Memory B cell (primary cell): ENCODE data around the gene CD151.

ENCODE experiments used
- ATAC-seq: fragments of 150-1000 bp; cut with Tn5 transposase; 2 replicates; pipeline ENCODE4 v1.10.0; 2021; ENCODE audit warnings: low read depth, mild to moderate bottlenecking, moderate library complexity
- DNase-seq, 2 donors: peaks; one replicate each; pipeline ENCODE4 v3.0.0; 2022; ENCODE audit warnings: low spot score in 2 of 2
- H3K27ac Mint-ChIP-seq: one replicate; pipeline ENCODE4 v1.8.0; 2022; ENCODE audit warnings: mild to moderate bottlenecking, moderate library complexity, mixed read lengths
- H3K27me3 Mint-ChIP-seq: one replicate; pipeline ENCODE4 v1.8.0; 2022; ENCODE audit warnings: mixed read lengths
- H3K36me3 Mint-ChIP-seq: one replicate; pipeline ENCODE4 v1.8.0; 2022; ENCODE audit warnings: mild to moderate bottlenecking, mixed read lengths
- H3K4me1 Mint-ChIP-seq: one replicate; pipeline ENCODE4 v1.8.0; 2022; ENCODE audit warnings: mixed read lengths
- H3K4me3 Mint-ChIP-seq: one replicate; pipeline ENCODE4 v1.8.0; 2022; ENCODE audit warnings: mild to moderate bottlenecking, moderate library complexity, mixed read lengths
- H3K9me3 Mint-ChIP-seq: one replicate; pipeline ENCODE4 v1.8.0; 2022; ENCODE audit warnings: mixed read lengths

Gene CD151

DNA sequence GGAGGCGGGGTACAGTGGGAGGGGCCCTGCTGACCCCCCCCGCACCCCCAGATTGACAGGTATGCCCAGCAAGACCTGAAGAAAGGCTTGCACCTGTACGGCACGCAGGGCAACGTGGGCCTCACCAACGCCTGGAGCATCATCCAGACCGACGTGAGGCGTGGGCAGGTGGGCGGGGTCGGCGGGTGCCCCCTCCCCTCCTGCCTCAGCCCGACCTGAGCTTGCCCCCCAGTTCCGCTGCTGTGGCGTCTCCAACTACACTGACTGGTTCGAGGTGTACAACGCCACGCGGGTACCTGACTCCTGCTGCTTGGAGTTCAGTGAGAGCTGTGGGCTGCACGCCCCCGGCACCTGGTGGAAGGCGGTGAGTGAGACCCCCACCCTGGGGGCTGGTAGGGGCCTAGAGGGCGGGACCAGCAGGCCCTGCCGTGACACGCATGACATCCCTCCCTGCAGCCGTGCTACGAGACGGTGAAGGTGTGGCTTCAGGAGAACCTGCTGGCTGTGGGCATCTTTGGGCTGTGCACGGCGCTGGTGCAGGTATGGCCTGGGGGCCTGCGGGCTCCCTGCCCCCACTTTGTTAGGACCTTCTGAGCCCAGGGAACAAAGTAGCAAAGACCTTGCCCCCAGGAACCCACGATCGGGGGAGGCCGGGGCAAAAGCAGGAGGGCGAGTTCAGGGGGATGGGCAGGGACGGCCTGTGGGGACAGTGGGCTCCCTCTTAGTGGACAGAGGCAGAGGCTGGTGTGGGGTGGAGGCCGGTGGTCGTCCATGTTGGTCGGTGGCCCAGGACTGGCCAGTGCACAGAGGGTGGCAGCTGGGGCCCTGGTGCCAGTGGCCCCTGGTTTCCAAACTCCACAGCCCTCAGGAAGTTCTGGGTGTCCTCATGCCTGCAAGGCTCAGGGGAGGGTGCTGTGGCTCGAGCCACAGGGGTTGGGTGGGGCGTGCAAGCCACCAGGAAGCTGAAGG is 33.0 kb downstream of the CD151 start:
- Mint-ChIP-seq H3K27me3 (no peaks in the 10 kb centered on the region), H3K9me3 (no peaks in the 10 kb centered on the region), H3K27ac (peak overlapping the region; percentile 63), H3K4me1 (no peaks in the 10 kb centered on the region), H3K4me3 (no peak overlapping the region), H3K36me3 (peaks cover 2% of the 10 kb centered on the region)
- DNase-seq (no peak), ATAC-seq (no peak)

DNA sequence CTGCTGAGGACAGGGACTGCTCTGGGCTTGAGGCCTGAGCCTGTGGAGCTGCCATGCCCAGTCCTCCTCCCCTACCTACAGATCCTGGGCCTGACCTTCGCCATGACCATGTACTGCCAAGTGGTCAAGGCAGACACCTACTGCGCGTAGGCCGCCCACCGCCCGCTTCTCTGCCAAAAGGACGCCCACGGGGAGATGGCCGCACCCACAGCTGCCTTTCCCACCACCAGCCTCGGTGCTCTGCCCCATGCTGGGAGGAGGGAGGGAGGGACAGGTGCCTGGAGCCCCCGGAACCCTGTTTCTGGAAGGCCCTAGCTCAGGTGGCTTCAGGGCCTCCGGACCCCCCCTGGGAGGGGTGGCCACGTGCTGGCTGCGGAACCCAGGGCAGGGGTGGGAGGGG is 33.7 kb downstream of the CD151 start:
- DNase-seq (no peak), ATAC-seq (no peak)
- Mint-ChIP-seq H3K4me3 (no peak overlapping the region), H3K4me1 (no peaks in the 10 kb centered on the region), H3K9me3 (no peaks in the 10 kb centered on the region), H3K36me3 (peaks cover 2% of the 10 kb centered on the region), H3K27me3 (no peaks in the 10 kb centered on the region), H3K27ac (no peak overlapping the region)

DNA sequence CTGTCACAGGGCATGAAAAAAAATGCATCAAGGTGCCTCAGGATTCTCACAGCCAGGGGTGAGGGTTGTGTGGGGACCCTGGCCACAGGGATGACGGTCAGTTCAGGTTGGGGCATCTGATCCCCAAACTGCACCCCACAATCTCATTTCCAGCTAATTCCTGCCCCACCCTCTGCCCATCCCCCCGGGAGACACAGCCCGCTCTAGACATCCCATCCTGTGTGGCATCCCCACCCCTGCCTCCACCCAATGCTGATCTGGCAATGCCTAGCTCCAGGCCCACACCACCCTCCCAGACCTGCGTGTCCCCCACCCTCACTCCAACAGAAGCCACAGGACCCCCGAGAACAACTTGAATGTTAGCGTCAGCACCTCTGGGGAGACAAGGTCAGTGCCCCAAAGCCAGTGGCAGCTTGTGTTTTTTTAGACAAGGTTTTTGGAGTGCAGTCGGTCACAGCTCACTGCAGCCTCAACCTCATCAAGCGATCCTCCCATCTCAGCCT is 35.2 kb downstream of the CD151 start:
- Mint-ChIP-seq H3K36me3 (peaks cover 2% of the 10 kb centered on the region), H3K27me3 (no peaks in the 10 kb centered on the region), H3K27ac (no peak overlapping the region), H3K9me3 (no peaks in the 10 kb centered on the region), H3K4me3 (no peak overlapping the region), H3K4me1 (no peaks in the 10 kb centered on the region)
- DNase-seq = no peak
- no peak for ATAC-seq

DNA sequence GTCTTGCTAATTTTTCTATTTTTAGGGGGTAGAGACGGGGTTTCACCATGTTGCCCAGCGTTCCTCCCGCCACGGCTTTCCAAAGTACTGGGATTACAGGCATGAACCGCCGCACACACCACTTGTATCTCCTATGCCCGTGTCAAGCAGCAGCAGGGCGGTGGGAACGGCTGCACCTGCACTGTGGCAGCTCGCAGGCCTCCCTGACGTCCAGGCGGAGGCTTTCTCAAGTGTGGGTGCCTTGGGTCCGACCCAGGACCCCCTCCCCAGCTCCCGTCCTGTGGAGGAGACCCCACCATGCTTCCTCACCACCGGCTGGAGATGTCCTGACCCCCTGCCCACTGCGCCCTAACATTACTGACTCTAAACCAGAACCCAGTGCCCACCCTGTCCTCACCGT is 35.6 kb downstream of the CD151 start:
- no peaks in the 10 kb centered on the region for H3K4me1 Mint-ChIP-seq
- no peaks in the 10 kb centered on the region for H3K9me3 Mint-ChIP-seq
- no peaks in the 10 kb centered on the region for H3K27me3 Mint-ChIP-seq
- ATAC-seq = no peak
- no peak overlapping the region for H3K27ac Mint-ChIP-seq
- H3K36me3 Mint-ChIP-seq = peaks cover 5% of the 10 kb centered on the region
- H3K4me3 Mint-ChIP-seq = no peak overlapping the region
- DNase-seq = no peak

DNA sequence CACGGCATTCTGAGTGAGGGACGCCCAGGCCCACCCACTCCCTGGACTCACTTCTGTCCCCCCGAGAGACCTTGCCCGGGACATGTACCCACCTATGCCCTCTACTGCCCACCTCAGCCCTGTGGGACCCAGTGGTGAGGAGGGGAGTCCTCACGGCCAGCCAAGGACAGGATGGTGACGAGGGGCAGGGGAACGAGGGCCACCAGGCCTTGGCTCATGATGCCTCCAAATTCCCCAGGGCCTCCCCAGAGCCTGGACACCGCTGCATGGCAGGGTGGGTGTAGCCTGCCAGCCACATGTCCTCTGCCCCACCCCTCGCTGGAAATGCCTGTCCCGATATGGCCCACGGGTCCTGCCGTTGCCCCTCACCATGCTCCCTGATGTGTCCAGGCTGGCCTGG is 36.0 kb downstream of the CD151 start:
- ATAC-seq = no peak
- H3K36me3 Mint-ChIP-seq = peaks cover 8% of the 10 kb centered on the region
- no peaks in the 10 kb centered on the region for H3K27me3 Mint-ChIP-seq
- no peaks in the 10 kb centered on the region for H3K9me3 Mint-ChIP-seq
- H3K4me1 Mint-ChIP-seq = no peaks in the 10 kb centered on the region
- no peak for DNase-seq
- H3K27ac Mint-ChIP-seq = no peak overlapping the region
- H3K4me3 Mint-ChIP-seq = no peak overlapping the region

DNA sequence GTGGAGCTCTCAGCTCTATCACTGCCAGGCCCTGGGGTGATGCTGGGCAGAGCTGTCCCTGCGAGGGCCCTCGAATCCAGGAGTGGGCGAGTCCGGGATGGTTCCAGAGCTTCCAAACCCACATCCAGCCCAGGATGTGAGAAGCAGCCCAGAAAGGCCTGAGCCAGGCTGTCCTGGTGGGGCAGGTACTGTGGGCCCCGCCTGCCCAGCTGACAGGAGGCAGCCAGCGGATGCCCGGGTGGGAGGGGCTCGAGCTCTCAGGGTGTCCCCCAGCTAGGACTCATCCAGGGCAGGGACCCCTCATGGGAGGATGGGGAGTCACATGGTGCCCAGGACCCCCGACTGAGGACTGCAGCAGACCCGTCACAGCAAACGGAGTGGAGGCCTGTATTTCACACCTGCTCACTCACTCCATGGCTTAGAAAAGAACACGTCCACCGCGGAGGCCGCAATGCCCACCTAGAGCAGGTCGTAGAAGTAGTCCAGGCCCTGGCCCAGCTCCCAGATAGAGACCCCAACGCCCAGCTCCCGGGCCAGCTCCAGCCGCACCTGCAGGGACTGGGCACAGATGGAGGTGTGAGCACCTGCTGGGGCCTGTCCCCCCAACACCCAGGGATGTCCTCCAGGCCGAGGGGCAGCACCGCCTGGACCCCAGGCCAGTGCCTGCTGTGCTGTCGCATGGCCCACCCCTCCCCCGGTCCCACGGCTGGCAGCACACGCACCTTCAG is 36.8 kb downstream of the CD151 start:
- Mint-ChIP-seq H3K36me3 (peaks cover 9% of the 10 kb centered on the region), H3K4me3 (no peak overlapping the region), H3K9me3 (no peaks in the 10 kb centered on the region), H3K27ac (no peak overlapping the region), H3K27me3 (no peaks in the 10 kb centered on the region), H3K4me1 (no peaks in the 10 kb centered on the region)
- ATAC-seq (no peak), DNase-seq (no peak)

DNA sequence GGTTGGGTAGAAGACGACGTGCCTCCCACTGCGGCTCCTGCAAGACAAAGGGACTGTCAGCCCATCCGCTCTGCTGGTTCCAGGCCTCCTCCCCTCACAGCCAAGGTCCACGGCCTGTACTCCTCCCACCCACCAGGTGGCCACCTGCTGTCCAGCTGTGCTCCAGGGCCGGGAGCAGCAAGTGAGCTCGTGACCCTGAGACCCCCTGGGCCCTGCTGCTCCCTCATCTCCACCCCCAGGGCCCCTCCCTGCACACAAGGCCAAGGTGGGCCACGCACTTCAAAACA is 37.3 kb downstream of the CD151 start:
- H3K4me3 Mint-ChIP-seq = no peak overlapping the region
- H3K36me3 Mint-ChIP-seq = peaks cover 9% of the 10 kb centered on the region
- no peaks in the 10 kb centered on the region for H3K4me1 Mint-ChIP-seq
- H3K27me3 Mint-ChIP-seq = no peaks in the 10 kb centered on the region
- DNase-seq (no peak), ATAC-seq (no peak)
- no peaks in the 10 kb centered on the region for H3K9me3 Mint-ChIP-seq
- H3K27ac Mint-ChIP-seq = no peak overlapping the region

DNA sequence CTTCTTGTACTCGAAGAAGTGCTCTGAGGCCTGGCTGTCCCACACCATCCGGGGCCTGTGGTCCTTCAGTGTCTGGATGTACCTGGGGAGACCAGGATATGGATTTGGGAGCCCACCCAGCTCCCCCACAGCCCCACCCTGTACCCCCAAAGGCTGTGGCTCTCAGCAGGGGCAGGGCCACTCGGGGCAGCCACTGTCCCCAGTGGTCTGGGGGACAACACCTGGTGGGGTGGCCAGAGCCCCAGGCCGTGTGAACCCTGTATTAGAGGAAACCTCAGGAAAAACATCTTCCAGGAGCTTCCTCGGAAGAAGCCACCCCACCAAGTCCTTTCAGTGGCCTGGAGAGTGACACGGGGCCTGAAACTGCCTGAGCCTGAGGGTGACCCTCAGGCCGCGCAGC is 37.7 kb downstream of the CD151 start:
- ATAC-seq = no peak
- H3K4me1 Mint-ChIP-seq = no peaks in the 10 kb centered on the region
- peaks cover 9% of the 10 kb centered on the region for H3K36me3 Mint-ChIP-seq
- DNase-seq = no peak
- H3K4me3 Mint-ChIP-seq = no peak overlapping the region
- no peaks in the 10 kb centered on the region for H3K27me3 Mint-ChIP-seq
- H3K27ac Mint-ChIP-seq = no peak overlapping the region
- no peaks in the 10 kb centered on the region for H3K9me3 Mint-ChIP-seq

DNA sequence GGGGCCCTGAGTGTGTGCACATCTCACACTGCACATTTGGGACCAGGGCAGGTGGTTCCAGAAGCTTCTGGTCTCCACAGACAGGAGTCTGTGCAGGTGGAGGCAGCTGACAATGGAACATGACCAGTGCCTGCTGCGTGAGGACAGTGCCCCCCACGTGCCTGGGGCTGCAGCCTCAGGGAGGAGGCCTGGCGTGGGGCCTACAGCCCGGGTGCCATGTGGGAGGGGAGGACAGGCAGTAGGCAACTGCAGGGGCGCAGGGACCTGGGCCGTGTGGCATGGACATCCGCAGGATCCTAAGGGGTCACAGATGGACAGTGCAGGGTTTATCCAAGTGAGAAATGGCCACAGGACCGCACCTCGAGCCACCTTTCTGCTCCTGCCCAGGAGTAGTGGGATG is 38.7 kb downstream of the CD151 start:
- Mint-ChIP-seq H3K27ac (no peak overlapping the region), H3K4me1 (no peaks in the 10 kb centered on the region), H3K9me3 (no peaks in the 10 kb centered on the region), H3K4me3 (no peak overlapping the region), H3K36me3 (peaks cover 12% of the 10 kb centered on the region), H3K27me3 (no peaks in the 10 kb centered on the region)
- DNase-seq (no peak), ATAC-seq (no peak)

DNA sequence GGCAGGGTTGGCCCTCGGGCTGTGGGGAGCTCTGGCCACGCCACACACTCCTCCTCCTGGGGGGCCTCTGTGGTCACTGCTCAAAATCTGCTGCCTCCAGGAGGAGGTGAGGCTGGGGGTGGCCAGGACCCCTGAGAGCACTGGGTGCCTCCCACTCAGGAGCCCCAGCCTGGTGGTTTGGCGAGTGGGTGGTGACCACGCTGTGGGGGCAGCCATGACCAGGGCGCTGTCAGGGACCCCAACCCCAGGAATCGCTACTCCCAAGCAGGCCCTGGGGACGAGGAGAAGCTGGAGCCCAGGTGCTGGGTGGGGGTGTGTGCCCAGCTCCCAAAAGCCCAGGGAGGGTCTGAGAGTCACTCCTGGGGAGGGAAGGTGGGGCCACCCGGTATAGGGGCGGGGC is 40.0 kb downstream of the CD151 start:
- no peaks in the 10 kb centered on the region for H3K4me1 Mint-ChIP-seq
- no peaks in the 10 kb centered on the region for H3K27me3 Mint-ChIP-seq
- DNase-seq (no peak), ATAC-seq (no peak)
- H3K4me3 Mint-ChIP-seq = no peak overlapping the region
- no peak overlapping the region for H3K27ac Mint-ChIP-seq
- peaks cover 17% of the 10 kb centered on the region for H3K36me3 Mint-ChIP-seq
- no peaks in the 10 kb centered on the region for H3K9me3 Mint-ChIP-seq

DNA sequence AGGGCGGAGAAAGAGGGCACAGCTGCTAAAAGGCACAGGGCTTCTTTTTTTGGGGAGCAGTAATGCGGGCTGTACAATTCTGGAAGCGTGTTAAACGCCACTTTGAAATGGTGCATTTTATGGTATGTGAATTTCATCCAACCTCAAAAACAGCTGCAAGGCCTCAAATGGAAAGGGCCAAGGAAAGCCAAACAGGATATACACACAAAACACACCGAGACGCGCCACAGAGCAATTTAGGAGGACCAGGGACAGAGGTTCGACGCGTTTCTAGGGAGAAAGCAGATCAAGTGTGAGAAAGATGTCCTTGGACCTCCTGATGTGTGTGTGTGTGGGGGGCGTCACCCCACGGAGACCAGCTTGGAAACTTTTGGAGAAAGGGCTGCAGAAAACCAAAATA is 41.0 kb downstream of the CD151 start:
- DNase-seq = no peak
- peaks cover 18% of the 10 kb centered on the region for H3K36me3 Mint-ChIP-seq

DNA sequence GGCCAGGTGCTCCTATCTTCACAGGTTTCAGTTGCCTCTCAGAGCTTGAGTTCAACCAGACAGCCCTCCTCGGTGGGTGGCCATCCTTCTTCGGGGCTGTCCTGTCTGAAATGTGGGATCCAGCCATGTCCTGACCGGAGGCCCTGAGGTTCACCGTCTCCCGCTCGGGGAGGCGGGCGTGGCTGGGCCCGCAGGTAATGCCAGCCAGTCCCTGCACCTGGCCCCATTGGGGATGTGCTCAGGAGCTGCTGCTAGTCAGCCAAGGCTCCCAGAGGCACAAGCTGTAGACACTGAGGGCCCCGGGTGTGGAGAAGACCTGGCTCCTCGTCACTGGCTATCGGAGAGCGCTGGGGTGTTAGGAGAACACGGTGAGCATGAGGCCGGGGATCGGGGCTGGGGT is 42.5 kb downstream of the CD151 start:
- peaks cover 20% of the 10 kb centered on the region for H3K36me3 Mint-ChIP-seq
- DNase-seq (no peak), ATAC-seq (no peak)
- H3K27ac Mint-ChIP-seq = no peak overlapping the region
- no peaks in the 10 kb centered on the region for H3K4me1 Mint-ChIP-seq
- H3K27me3 Mint-ChIP-seq = no peaks in the 10 kb centered on the region
- no peak overlapping the region for H3K4me3 Mint-ChIP-seq
- H3K9me3 Mint-ChIP-seq = no peaks in the 10 kb centered on the region

More for the DNA sequence above, 41.0 kb downstream of the CD151 start:
- Mint-ChIP-seq H3K27me3 (no peaks in the 10 kb centered on the region), H3K4me3 (no peak overlapping the region), H3K9me3 (no peaks in the 10 kb centered on the region), H3K4me1 (no peaks in the 10 kb centered on the region), H3K27ac (no peak overlapping the region)
- ATAC-seq = no peak

DNA sequence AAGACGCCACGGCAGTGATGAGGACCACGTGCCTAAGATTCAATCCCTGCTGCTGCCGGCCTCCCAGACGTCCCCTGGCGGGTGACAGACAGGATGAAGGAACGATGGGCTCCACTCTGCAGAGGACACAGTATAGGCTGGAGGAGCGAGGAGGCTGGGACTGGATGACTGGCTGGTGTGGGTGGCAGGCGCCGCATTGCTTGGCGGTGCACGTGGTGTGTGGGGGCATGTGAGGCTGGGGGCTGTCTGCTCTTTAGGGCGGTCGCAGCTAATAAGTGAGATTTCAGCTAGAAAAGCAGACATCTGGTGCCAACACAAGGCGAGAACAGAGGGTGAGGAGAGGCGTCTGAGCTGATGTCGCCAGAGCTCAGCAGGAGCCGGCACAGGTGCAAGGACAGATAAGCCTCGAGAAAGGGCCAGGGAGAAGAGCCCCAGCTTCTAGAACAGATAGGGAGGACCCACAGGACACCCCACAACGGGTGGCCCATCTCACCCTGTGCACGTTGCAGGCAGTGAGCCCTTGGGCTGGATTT is 43.1 kb downstream of the CD151 start:
- DNase-seq = no peak
- H3K27ac Mint-ChIP-seq = no peak overlapping the region
- H3K9me3 Mint-ChIP-seq = no peaks in the 10 kb centered on the region
- peaks cover 21% of the 10 kb centered on the region for H3K36me3 Mint-ChIP-seq
- no peaks in the 10 kb centered on the region for H3K4me1 Mint-ChIP-seq
- ATAC-seq = no peak
- H3K27me3 Mint-ChIP-seq = no peaks in the 10 kb centered on the region
- H3K4me3 Mint-ChIP-seq = no peak overlapping the region

DNA sequence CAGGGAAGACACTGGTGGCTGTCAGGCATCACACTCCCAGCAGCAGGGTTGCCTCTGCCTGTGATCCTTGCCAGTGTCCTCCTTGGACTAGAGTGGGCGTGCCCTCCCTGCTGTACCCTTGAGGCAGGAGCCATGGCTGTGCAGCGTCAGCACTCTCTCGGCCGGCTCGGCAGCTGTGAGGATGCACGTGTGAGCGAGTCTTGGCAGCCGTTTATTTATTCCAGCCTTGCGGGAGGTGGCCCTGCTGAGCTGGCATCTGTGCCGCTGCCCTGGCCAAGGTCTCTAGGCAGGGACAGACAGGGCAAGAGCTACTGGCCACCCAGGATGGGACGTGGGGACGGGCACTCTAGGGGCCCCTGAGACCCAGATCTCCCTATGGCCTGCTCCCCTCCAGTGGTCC is 43.8 kb downstream of the CD151 start:
- Mint-ChIP-seq H3K4me1 (no peaks in the 10 kb centered on the region), H3K27me3 (no peaks in the 10 kb centered on the region), H3K27ac (no peak overlapping the region), H3K36me3 (peaks cover 22% of the 10 kb centered on the region), H3K9me3 (no peaks in the 10 kb centered on the region), H3K4me3 (no peak overlapping the region)
- ATAC-seq (no peak), DNase-seq (no peak)
